NCI-H2171 treated with DMSO at 0.1 percent for 48 hours (cell line): Measurements from ENCODE around the gene PDZD7.
"Not testable (repeated sequence)": the region's sequence is repeated elsewhere in the genome, so short reads cannot be mapped to it uniquely, and the experiment has no call there.

Experiments used
- DNase-seq: peaks from one replicate; lab custom pipeline; 2025; lab: John Stamatoyannopoulos, UW

Gene PDZD7

GRCh38 chr10:101040851-101041250, 9.9 kb upstream of the PDZD7 start:
- no peak for DNase-seq

DNA sequence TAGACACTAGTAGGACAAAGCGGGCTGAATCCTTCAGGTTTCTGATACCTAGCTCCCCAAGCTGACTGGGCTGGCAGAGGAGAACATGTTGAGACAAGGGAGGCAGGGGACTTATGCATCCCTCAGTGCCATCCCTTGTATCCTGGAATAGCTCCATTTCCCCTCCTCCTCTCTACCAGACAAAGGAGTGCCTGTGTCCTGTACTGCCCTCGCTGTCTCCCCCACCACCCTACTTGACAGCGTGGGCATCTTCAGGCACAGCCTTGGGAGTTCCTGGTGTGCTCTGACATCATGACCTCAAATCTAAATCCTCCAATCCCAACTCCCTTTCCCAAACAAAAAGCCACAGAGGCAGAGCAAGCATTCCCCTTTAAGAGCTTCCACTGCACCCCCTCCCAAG, 9.1 kb upstream of the PDZD7 start:
- no peak for DNase-seq

GRCh38 chr10:101038484-101038883, 7.6 kb upstream of the PDZD7 start:
- no peak for DNase-seq

DNA sequence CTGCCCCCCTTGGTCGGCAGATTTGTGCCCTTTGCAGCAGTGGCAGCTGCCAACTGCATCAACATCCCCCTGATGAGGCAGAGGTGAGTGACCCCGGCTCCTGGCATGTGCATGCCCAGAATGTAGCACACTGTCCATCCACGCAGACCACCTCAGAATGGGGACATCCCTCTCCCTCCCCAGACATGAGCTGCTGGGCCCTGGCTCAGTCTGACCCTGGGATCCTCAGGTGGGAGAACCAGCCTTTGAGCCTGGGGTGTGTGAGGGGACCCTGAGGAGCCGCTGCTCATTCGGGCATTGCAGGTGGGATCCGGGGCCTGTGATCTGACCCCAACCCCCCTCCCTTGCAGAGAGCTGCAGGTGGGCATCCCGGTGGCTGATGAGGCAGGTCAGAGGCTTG, 5.8 kb upstream of the PDZD7 start:
- no peak for DNase-seq

DNA sequence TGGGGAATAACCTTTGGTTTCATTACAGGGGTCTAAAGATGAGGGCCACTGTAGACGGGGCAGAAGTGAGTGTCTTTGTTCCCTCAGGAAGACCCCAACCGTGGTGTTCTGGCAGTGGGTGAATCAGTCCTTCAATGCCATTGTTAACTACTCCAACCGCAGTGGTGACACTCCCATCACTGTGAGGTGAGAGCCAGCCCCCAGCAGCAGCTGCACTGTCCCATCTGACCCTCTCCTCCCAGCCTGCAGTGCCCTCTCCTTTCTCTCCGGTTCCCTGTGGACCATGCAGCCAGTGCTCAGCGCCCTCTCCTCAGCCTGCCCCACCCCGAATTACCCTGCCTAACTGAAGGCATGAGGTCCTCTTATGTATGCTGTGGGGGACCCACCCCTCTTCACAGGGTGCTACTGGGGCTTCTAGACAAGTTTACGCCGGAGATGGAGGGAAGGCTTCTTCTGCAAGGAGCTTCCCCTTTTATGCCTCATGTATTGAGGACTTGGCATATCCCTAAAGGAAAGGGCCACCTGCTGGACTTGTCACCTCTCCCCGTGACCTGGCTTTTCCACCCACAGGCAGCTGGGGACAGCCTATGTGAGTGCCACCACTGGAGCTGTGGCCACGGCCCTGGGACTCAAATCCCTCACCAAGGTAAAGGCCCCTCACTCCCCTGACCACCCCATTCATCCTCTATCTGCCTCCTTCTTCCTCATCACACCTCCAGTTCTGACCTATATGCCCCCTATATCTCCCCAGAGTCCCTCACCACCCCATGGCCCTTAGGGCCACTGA, 5.2 kb upstream of the PDZD7 start:
- DNase-seq = no peak

GRCh38 chr10:101035314-101035713, 4.4 kb upstream of the PDZD7 start:
- DNase-seq = no peak

DNA sequence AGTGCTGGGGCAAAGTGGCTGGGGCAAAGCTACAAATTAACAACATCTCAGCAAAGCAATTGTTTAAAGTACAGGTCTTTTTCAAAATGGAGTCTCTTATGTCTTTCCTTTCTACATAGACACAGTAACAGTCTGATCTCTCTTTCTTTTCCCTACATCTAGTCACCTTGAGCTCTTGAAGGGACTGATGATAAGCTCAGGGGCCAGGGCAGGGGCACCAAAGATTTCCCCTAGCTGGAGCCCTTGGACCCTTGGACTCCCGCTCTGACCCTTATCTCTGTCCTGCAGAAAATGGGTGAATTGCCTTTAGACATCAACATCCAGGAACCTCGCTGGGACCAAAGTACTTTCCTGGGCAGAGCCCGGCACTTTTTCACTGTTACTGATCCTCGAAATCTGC, 3.5 kb upstream of the PDZD7 start:
- DNase-seq = not testable (repeated sequence)

GRCh38 chr10:101033276-101033675, 2.3 kb upstream of the PDZD7 start:
- DNase-seq = no peak

GRCh38 chr10:101032637-101033224, 1.8 kb upstream of the PDZD7 start:
- peak; percentile 48 for DNase-seq

DNA sequence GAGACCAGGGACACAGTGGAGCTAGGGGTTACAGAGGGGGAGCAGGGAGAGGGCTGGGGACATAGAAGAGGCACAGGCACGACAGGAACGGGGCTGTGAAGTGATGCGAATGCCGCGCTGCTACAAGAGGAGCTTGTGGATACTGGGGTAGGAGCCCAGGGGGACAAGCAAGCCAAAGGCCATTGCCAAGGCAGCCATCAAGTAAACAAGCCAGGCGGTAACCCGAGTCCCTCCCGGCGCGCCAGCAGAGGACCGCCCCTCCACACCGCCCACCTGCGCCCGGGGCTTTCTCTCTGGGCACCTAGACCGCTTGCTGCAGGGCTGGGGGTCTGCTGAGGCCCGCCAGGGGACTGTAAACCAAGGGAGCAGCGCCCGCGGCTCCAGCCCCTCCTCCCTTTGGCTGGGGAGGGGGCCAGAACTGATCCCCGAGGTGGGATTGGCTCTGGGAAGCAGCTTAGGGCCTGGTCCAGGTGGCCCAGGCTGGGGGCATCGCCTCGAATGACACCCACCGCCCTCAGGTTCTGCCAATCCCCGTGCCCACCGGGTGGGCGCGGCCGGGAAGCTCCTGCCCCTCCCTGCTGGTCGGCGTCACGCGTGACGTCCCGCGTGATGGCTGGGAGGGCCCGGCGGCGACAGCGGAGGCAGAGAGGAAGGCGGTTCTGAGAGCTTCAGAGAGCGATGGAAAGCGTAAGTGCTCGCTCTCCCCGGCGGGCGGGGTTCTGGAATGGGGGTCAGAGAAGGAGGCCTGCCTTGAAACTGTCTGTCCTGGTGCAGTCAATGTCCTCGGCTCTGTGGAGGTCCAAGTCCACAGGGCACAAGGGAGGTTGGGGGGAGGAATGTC, 1.1 kb upstream of the PDZD7 start:
- peak; percentile 68 for DNase-seq

- no peak for DNase-seq
Measured at GRCh38 chr10:101030496-101031127, 317 bp downstream of the PDZD7 start.

- peak; percentile 5 for DNase-seq
Measured at GRCh38 chr10:101029520-101030295, 1.2 kb downstream of the PDZD7 start.

- DNase-seq = peak; percentile 69
Measured at GRCh38 chr10:101028446-101029337, 2.2 kb downstream of the PDZD7 start.

- no peak for DNase-seq
Measured at GRCh38 chr10:101027106-101027720, 3.7 kb downstream of the PDZD7 start.

GRCh38 chr10:101022967-101023705, 7.8 kb downstream of the PDZD7 start:
- DNase-seq = no peak

DNA sequence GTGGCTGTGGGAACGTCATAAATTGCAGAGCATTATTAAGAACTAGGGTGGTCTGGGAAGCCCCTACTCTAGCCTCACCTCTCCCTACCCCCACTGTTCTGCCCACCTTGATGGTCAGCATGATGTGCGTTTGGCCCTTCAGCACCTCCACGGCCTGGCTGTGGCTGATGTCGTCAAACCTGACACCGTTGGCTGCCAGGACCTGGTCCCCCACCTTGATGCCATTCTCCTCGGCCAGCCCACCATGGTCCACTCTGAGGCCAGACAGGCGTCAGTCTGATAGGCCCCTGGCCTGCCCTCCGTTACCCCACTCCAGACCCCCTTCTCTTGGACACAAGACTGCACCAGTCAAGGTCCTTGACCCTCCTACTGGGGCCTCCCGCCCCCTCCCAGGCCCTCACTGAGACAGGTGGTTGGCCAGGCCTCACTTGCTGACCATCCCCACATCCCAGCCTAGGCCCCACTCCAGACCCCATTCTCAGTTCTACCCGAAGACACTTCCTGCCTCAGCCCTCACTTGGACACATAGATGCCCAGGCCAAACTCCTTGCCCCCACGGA, 9.2 kb downstream of the PDZD7 start:
- no peak for DNase-seq

DNA sequence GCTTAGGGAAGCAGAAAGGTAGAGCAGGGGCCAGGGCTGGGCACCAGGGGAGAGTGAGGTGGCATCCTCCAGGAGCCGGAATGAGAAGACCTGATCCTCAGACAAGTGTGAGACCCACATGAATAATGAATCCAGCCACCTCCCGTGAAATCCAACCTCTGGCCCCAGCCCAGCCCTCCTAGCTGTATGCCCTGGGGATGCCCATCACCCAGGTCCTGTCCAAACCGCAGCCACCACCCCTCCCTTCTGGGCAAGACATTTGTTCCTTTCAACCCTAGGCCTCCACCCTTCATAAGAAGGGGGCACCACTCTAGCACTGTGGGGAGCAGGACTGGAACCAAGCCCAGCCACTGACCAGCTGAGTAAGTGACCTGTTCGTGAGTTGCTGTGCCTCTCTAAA, 9.7 kb downstream of the PDZD7 start:
- DNase-seq = no peak

- DNase-seq = no peak
Measured at GRCh38 chr10:101020427-101021075, 10.4 kb downstream of the PDZD7 start.

DNA sequence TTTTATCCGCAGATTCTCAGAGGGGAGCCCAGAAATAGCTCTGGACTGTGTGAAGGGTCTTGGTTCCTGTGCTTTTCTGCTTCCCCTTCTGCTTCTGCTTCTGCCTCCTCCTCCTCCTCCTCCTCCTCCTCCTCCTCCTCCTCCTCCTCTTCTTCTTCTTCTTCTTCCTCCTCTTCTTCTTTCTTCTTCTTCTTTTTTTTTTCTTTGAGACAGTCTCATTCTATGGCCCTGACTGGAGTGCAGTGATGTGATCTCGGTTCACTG, 11.6 kb downstream of the PDZD7 start:
- DNase-seq = no peak
